HEK293T (cell line): ENCODE results near the gene TBC1D17.
"Not testable (repeated sequence)": the region's sequence is repeated elsewhere in the genome, so short reads cannot be mapped to it uniquely, and the experiment has no call there.

ENCODE experiments used
- CTCF ChIA-PET: fragments of 350-600 bp; formaldehyde crosslinking; extraction: SDS; loops from one replicate; lab custom pipeline; 2021; ENCODE audit warnings: antibody characterized with exemption, inconsistent platforms; lab: Yijun Ruan, JAX
- POLR2A ChIA-PET: fragments of 350-600 bp; formaldehyde crosslinking; extraction: SDS; loops from one replicate; lab custom pipeline; 2020; ENCODE audit warnings: antibody characterized with exemption, inconsistent platforms; lab: Yijun Ruan, JAX
- DNase-seq: peaks from one replicate; pipeline ENCODE4 v3.0.0; 2012; ENCODE audit warnings: mixed read lengths; ENCODE audit errors: extremely low spot score
- ARNT ChIP-seq: fragments of 450-650 bp; IDR thresholded peaks from 2 replicates; pipeline ENCODE4 v1.6.1; 2017; ENCODE audit warnings: mild to moderate bottlenecking
- BHLHE40 ChIP-seq: fragments of 450-650 bp; IDR thresholded peaks from 2 replicates; pipeline ENCODE4 v1.6.1; 2016; ENCODE audit warnings: mild to moderate bottlenecking, moderate library complexity, borderline replicate concordance
- CTBP1 ChIP-seq: fragments of 450-650 bp; IDR thresholded peaks from 2 replicates; pipeline ENCODE4 v1.6.1; 2016; ENCODE audit warnings: borderline replicate concordance
- ELF4 ChIP-seq: fragments of 450-650 bp; IDR thresholded peaks from 2 replicates; pipeline ENCODE4 v1.6.1; 2017; ENCODE audit warnings: antibody characterized with exemption
- FOXA1 ChIP-seq: fragments of 450-650 bp; IDR thresholded peaks from 2 replicates; pipeline ENCODE4 v1.6.1; 2016; ENCODE audit warnings: mild to moderate bottlenecking
- FOXK2 ChIP-seq: fragments of 450-650 bp; IDR thresholded peaks from 2 replicates; pipeline ENCODE4 v1.6.1; 2016; ENCODE audit warnings: mild to moderate bottlenecking
- FOXM1 ChIP-seq: fragments of 450-650 bp; IDR thresholded peaks from 2 replicates; pipeline ENCODE4 v1.6.1; 2017; ENCODE audit warnings: mild to moderate bottlenecking, borderline replicate concordance
- HDGF ChIP-seq: fragments of 450-650 bp; IDR thresholded peaks from 2 replicates; pipeline ENCODE4 v1.6.1; 2017; ENCODE audit warnings: antibody characterized with exemption, borderline replicate concordance
- L3MBTL2 ChIP-seq: fragments of 450-650 bp; conservative IDR thresholded peaks from 2 replicates; pipeline ENCODE4 v1.6.1; 2016; ENCODE audit warnings: mild to moderate bottlenecking
- LEF1 ChIP-seq: fragments of 450-650 bp; IDR thresholded peaks from 2 replicates; pipeline ENCODE4 v1.6.1; 2017; ENCODE audit warnings: mild to moderate bottlenecking, borderline replicate concordance
- NFRKB ChIP-seq: fragments of 450-650 bp; IDR thresholded peaks from 2 replicates; pipeline ENCODE4 v1.6.1; 2016; ENCODE audit warnings: mild to moderate bottlenecking, moderate library complexity
- PKNOX1 ChIP-seq: fragments of 450-650 bp; IDR thresholded peaks from 2 replicates; pipeline ENCODE4 v1.6.1; 2016
- SP1 ChIP-seq: fragments of 450-650 bp; IDR thresholded peaks from 2 replicates; pipeline ENCODE4 v1.6.1; 2017
- SUZ12 ChIP-seq: fragments of 450-650 bp; IDR thresholded peaks from 2 replicates; pipeline ENCODE4 v1.6.1; 2016; ENCODE audit warnings: mild to moderate bottlenecking
- TARDBP ChIP-seq: fragments of 450-650 bp; IDR thresholded peaks from 2 replicates; pipeline ENCODE4 v1.6.1; 2016
- ZNF384 ChIP-seq: fragments of 450-650 bp; IDR thresholded peaks from 2 replicates; pipeline ENCODE4 v1.6.1; 2016

The TBC1D17 gene

GRCh38 chr19:49921871-49922795, 44.6 kb downstream of the TBC1D17 start:
- DNase-seq = no peak
- CTCF ChIA-PET = no interaction called here
- TF ChIP-seq FOXM1 = no peak
- TF ChIP-seq L3MBTL2 = no peak
- TF ChIP-seq FOXA1 = no peak
- no peak for TF ChIP-seq PKNOX1
- TF ChIP-seq FOXK2 = no peak
- POLR2A ChIA-PET = interaction anchor here (1.1 to 3.8 kb wide), 2 partner anchors 7 to 35 kb away, joined by 3 to 27 read pairs; partner anchors contain the start of genes ATF5 and NUP62

GRCh38 chr19:49923055-49924003, 45.8 kb downstream of the TBC1D17 start:
- no peak for DNase-seq

GRCh38 chr19:49924004-49924880, 46.7 kb downstream of the TBC1D17 start:
- CTCF ChIA-PET = no interaction called here
- DNase-seq = no peak
- TF ChIP-seq FOXM1 = no peak
- TF ChIP-seq ARNT = no peak
- TF ChIP-seq FOXA1 = no peak
- TF ChIP-seq ELF4 = no peak
- no peak for TF ChIP-seq ZNF384
- TF ChIP-seq SP1 = no peak
- POLR2A ChIA-PET = interaction anchor here (1.4 kb wide), 1 partner anchor 55 kb away, joined by 3 read pairs; no protein-coding TSS in a partner anchor

More at GRCh38 chr19:49923055-49924003, 45.8 kb downstream of the TBC1D17 start:
- TF ChIP-seq ZNF384 = no peak
- no peak for TF ChIP-seq BHLHE40
- no peak for TF ChIP-seq SUZ12
- no peak for TF ChIP-seq NFRKB
- no peak for TF ChIP-seq FOXM1
- TF ChIP-seq FOXK2 = no peak
- no peak for TF ChIP-seq L3MBTL2
- no peak for TF ChIP-seq CTBP1
- TF ChIP-seq ARNT = no peak
- no peak for TF ChIP-seq SP1
- TF ChIP-seq FOXA1 = no peak
- TF ChIP-seq LEF1 = no peak
- no peak for TF ChIP-seq PKNOX1
- TF ChIP-seq HDGF = no peak
- TF ChIP-seq ELF4 = no peak
- no peak for TF ChIP-seq TARDBP
- ChIA-PET CTCF (no interaction called here), POLR2A (interaction anchor here (1.1 kb wide), 1 partner anchor 34 kb away, joined by 3 read pairs; no protein-coding TSS in a partner anchor)

GRCh38 chr19:49924881-49925210, 47.3 kb downstream of the TBC1D17 start:
- CTCF ChIA-PET, DNase-seq: not testable (repeated sequence)
- POLR2A ChIA-PET = interaction anchor here (1.4 kb wide), 1 partner anchor 56 kb away, joined by 3 read pairs; no protein-coding TSS in a partner anchor

- no peak for DNase-seq
- ChIA-PET CTCF (no interaction called here), POLR2A (no interaction called here)
- TF ChIP-seq SP1 = no peak
- no peak for TF ChIP-seq ARNT
- no peak for TF ChIP-seq PKNOX1
- no peak for TF ChIP-seq FOXM1
- no peak for TF ChIP-seq SUZ12
- TF ChIP-seq NFRKB = no peak
- no peak for TF ChIP-seq CTBP1
- no peak for TF ChIP-seq BHLHE40
Measured at GRCh38 chr19:49925486-49925885, 48.0 kb downstream of the TBC1D17 start.
